Measurements from ENCODE around the gene ECHS1.
"Not testable (repeated sequence)": the region's sequence is repeated elsewhere in the genome, so short reads cannot be mapped to it uniquely, and the experiment has no call there.

The ECHS1 gene

DNA sequence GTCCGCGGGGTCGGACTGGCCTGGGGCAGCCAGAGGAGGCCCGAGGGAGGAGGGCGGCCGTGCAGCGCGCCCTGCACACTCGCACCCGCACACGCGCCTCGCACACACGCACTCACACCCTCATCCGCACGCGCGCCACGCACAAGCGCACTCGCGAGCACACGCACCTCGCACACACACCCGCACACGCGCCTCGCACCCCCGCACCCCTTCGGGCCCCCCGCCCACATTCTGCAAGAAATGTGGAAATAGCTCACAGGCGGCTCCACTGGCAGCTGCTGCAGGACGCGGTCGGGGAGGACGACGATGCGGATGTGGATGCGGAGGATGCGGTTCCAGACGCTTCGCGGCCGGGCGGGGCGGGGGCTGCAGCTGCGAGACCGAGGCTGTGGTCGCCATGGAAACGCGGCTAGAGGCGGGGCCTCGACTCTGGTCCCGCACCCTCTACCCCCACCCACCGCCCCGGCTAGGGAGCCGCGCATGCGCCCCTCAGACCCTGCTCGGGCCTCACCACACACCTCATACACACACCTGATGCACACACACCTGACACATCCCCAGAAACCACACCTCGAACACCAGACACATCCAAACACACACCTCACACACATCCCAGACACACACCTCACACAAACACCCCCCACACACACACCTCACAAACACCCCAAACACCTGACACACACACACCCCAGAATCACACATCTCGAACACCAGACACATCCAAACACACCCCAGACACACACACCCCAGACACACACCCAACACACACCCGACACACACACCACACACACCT, 36.4 kb downstream of the ECHS1 start, which contains the start of gene CALY:
CALY (minus strand) TSS at position 320 of the 793 bp plus-strand sequence. CDS start 7,907 bp downstream, outside the sequence.
- DNase-seq, result peak; percentile 69 to 74

DNA sequence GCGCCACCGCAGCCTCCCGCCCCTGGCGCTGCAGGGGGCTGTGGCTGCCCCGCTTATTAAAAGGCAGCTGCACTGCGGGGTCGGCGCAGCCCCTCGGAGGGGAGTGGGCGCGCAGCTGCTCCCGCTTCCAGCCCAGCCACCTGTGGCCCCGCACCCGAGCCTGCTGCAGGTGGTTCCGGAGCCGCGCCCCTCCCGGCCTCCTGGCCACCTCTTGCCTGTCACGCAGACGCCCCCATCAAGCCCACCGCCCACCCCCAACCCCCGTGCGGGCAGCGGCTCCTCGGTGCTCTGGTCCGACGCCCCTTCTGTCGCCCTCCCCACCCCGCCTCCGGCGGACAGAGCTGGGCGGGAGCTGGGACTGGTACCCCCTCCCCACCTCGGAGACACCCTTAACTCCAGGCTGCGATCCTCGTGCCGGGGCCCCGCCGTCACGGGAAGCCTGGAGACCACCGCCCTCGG, 37.0 kb downstream of the ECHS1 start:
- no peak for DNase-seq

DNA sequence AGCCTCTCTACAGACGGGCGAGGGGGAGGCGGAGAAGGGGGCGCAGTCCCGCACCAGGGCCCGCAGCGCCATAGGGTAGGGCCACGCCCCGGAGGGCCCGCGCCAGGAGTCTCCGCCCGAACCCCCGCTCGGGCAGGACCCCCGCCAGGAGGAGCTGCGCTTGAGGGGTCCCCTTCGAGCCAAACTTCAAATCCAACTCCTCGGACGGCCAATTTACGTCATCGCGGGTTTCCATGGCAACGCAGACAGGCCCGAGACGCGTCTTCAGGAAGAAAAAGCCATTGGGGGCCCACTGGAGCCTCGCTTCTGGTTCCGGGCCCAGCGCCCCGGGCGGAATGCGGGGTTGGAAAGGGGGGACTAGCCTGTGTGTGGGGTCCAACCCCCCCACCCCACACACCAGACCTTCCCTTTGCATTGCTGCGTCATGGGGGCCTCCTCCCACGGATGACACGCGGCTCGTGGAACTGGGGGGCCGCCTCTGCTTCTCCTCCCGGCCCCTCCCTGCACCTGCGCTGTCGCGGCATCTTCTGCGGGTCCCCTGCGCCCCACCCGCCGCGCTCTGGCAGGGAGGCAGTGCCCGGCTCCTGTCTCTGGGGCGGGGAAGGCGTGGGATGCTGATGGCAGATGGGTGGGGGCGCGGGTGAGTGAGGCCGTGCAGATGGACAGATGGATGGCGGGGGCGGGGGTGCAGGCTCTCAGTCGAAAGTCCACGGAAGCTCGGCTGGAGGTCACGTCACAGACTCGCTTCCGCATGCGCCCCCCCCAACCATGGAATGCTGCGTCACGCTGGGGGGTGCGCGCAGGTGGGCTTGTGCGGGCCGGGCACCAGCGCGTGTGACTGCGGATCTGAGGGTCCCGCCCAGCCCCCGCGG, 37.7 kb downstream of the ECHS1 start:
- peak; percentile 77 for DNase-seq

DNA sequence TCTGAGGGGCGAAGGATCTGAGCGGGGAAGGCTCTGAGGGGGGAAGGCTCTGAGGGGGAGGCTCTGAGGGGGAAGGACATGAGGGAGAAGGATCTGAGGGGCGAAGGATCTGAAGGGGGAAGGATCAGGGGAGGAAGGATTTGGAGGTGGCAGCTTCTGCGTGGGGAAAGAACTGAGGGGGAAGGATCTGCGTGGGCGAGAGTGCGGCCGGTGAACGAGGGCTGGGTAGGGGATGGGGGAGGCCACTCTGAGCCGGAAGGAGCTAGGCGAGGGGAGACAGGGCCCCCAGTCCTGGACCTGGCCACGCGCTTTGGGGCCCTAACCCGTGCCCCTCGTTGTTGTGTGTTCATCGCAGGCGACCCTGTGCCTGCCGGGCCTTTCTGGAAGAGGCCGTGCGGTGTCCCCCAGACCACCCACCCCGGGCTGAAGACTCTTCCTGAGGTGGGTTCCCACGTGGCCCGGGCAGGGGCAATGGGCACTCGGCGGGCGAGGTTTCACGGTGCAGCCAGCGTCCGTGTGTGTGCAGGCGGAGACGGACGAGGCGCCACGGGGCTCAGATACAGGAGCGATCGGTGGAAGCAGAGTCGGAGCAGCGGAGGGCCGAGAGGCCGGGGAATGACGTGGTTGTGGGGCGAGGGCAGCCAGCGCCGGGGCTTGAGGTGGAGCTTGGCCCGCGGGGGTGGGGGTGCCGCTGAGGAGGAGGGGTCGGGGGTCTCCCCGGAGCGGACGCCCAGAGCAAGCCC, 38.5 kb downstream of the ECHS1 start:
- peak in 1 of 2 donors; percentile 49 for DNase-seq

DNA sequence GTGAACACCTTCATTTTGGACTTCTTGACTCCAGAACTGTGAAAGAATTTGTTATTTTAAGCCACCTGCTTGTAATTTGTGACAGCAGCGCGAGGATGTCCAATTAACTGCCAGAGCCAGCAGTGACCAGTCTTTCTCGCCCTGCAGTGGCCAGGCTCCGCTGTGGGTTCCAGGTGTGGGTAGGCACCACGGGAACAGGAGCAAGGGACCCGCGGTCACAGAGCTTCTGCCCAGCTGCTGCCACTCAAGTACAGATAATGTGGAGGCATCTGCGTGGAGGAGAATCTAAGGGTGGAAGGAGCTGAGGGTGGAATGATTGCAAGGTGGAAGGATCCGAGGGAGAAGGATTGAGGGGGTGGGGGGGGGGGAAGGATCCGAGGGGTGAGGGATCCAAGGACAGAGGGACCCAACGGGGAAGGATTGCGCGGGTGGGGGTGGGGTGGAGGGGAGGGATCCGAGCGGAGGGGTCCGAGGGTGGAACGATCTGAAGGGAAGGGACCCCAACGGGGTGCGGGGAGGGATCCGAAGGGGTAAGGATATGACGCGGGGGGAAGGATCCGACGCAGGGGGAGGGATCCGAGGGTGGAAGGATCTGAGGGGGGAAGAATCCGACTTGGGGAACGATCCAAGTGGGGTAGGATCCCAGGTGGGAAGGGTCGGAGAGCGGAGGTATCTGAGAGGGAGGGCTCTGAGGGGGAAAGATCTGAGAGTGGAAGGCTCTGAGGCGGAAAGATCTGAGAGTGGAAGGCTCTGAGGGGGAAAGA, 40.0 kb downstream of the ECHS1 start:
- no peak for DNase-seq

DNA sequence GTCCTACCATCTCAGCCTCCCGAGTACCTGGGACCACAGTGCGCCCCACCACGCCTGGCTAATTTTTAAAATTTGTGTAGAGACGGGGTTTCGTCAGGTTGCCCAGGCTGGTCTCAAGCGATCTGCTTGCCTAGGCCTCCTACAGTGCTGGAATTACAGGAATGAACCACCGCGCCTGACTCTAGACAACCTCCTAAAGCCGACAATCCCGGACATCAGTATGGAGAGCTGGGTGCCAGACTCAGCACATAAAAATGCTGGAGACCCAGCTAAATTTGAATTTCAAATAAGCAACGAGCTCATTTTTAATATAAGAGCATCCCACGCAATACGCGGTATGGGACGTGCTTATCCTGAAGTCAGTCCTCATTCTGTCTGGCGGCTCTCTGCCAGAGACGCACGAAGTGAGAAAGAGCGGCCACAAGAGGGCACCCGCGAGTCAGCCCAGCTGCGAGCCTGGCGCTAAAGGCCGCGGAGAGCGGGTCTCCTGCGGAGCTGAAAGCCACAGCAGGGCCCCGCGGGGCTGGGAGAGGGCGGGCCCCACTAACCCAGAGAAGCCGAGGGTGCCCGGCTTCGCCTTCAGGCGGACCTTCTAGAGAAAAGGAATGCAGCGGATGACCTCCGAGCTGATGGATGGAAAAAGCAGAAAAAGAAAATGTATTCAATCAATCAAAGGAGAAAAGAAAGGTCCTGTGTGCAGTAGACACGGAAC, 43.5 kb downstream of the ECHS1 start:
- DNase-seq, result peak; percentile 91 to 94

DNA sequence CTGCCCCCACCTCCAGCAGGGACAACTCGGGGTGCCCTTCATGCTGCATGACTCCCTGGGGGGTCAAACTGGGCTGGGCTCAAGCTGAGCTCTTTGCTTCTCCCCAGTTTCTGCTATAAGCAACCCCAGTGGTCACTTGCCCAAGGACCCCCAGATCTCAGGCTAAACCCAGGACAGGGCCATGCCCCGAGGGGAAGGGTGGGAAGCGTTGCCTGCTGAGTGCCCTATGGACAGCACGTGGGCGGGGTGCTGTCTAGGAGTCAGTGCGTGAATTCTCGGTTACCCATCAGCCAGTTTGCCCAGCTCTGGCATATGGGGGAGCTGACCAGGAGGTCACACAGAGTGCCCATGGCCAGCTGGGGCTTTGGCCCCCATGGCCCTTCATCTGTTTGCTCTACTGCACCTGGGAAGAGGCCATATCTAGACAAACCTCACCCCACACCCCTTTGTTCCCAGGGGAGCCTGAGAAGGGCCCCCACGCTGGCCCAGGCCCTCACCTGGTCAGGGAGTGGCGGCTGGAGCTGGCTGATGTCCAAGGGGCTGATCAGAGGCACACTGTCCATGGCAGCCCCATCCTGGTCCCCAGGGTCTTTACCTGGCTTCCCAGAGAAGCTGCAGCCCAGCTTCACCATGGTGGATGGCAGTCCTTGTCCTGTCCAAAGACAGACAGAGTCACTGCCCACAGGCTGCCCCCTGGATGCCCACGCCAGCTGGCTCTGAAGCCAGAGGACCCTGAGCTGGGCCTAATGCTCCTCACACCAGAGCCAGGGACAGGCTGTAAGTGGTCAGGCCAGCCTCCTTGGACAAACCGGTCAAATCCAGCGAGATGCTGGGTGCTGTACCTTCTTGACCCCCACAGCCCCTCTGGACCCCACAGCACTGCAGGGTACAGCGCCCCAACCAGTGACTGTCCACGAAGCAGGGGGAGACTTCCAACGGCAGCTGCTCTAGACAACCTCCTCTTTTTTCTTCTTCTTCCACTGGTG, 44.5 kb downstream of the ECHS1 start:
- DNase-seq, result no peak

DNA sequence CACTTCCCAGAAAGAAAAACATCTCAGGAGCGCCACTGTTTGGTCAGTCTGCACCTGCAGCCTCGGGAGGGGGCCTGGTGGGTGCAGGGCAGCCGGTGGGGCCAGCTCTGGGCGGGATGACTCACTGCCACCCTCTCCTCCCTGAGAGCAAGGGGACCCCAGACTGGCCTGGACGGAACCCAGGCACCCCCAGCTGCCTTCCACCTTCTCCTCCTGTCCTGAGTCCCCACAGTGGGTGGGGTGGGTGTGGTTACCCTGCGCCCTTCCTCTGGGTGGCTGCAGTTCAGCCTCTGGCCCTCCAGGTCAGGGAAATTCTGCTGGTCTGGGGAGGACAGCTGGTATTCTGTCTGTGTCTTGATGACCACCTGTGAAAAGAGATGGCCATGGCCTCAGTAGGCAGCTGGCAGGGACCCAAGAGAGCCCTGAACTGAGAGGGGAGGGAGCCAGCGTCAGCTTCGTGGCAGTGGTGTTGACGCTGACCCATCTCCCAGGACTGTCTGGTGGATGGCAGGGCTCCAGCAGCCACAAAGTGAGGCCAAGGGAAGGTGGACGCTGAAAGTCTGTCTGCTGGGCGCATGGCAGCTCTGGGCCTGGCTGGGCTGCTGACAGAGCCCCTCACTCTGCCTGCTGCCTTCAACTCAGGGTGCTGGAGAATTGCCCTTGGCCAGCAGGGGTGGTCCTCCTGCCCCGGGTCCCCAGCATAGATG, 45.4 kb downstream of the ECHS1 start:
- DNase-seq, result no peak

DNA sequence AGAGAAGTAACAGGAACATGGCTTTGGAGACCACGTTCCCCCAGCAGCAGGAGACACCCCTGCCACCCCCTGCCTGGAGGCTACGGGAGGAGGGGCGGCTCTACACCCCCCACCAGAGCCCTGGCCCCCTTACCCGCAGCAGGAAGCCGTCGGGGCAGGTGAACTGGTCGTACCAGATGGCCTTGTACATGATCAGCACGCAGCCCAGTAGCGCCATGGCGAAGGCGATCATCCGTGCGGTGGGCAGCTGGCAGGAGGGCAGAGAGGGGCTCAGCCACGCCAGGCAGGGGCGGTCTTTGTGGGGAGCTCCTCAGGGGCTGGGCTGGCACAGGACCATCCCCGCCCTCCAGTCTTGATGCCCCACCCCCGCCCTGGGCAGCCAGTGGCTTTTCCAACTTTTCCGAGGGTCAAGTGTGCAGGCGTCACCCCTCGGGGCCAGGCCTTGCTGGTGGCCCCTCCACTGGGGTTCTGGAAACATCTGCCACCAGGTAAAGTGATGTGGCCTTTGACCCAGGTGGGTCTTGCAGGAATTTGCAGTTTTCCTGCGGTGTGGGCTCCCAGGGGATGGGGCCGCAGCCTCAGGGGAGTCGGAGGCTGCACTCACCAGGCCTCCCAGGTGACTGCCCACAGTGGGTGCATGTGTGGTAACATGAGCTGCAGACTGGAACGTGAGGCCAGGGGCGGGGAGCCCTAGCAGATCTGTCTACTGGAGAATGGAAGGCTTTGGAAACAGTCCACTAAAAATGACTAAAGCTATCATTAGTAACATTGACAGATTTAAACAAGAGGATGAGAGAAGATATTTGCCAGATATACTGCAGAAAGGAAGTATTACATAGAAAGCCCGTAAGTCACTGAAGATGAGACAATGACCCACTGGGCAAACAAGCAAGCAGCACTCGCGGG, 46.2 kb downstream of the ECHS1 start:
- DNase-seq, result no peak

DNA sequence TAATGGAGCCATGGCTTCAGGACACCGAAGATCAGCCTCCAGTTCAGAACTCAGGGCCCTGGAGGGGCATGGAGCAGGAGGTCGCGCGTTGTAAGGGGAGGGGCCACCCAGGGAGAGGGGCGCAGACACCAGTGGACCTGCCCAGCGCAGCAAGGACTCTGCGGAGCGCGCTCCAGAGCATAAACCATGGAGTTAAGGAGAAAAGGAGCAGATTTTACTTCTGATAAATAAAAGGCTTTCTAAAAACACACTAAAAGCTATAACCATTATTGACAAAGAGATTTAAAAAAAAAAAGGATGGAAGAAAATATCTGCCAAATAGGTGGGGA, 47.0 kb downstream of the ECHS1 start:
- DNase-seq, result no peak

DNA sequence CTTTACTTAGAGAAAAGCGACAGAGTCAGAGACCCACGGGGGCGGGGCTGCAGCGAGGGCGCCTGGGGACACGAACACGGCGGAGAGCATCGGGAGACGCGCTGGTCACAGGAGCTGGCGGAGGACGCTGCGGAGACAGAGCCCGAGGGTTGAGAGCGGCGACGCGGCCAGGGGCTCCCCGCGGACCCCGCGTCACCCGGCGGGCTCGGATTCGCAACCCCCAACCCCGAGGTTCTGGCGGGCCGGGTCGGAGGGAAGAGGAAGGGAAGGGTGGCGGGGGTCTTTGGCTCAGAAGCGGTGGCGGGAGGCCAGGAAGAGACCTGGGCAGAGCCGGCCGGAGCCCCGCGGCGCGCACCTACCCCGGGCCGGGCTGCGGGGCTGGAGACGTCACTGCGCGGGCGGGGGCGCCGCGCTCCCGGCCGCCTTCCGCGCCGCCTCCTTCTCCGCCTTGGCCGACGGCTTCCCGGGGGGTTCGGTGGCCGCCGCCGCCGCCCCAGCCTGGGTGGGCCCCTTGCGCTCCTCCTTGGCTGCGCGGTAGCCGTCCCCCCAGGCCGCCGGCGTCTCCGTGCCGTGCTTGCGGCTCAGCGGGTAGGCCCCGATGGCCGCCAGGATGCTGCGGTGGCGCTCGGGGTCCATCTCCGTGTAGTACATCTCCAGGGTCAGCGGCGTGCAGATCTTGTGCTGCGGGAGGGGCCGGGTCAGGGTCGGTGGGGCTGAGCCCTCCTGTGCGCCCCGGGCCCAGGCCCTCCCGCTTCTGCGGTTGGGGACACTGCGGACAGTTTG, 47.5 kb downstream of the ECHS1 start:
- no peak for DNase-seq

DNA sequence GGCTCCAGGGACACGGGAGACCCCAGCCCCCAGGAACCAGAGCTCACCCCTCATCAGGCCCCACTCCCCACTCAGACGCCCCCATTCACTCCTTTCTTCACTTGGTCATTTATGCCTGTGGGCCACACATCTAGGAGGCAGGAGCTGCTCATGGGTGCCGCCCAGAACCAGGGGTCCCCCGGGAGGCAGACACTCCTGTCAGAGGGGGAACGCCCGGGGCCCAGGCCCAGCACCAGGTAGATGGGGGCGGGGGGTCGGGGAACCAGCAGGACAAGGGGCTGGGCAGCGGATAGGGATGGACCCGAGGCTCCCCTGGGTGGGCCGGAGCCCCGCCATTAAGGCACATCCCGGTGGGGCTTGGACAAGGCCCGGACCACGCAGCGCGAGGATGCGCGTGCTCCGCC, 48.3 kb downstream of the ECHS1 start:
- DNase-seq, result no peak

DNA sequence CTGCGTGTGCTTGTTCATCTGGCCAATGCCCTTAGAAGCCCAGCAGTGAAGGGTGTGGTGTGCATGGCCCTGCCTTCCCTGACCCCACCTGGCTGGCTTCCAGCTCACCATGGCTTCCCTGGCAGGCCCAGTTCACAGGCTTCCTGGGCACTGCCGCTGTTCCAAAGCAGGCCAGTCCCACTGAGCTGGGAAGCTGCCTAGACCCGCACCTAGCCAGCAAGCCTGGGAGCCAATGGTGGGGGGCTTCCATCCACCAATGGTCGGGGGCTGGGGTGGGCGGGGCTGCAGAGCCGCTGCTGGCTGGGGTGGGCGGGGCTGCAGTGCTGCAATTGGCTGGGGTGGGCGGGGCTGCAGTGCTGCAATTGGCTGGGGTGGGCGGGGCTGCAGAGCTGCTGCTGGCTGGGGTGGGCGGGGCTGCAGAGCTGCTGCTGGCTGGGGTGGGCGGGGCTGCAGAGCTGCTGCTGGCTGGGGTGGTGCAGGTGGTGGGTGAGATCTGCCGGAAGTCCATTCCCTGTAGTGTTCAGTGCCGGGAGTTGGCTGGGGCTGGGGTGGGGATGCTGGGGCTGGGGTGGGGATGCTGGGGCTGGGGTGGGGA, 48.9 kb downstream of the ECHS1 start:
- DNase-seq, result peak; percentile 57 to 72

DNA sequence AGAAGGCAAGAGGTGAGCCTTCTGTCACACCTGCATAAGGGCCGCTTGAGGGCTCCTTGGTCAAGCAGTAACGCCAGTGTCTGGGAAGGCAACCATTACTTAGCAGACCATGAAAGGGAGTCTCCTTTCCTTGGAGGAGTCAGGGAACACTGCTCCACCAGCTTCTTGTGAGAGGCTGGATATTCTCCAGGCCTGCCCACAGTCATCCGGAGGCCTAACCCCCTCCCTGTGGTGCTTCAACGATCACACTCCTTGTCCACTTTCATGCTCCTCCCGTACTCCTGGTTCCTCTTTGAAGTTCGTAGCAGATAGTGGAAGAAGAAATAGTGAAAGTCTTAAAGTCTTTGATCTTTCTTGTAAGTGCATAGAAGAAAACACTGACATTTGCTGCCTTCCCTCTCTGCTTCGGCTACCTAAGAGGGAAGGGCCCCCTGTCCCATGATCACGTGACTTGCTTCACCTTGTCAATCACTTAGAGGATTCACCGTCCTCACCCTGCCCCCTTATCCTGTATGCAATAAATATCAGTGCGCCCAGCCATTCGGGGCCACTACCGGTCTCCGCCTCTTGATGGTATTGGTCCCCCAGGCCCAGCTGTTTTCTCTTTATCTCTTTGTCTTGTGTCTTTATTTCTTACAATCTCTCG, 51.0 kb downstream of the ECHS1 start:
- not testable (repeated sequence) for DNase-seq

DNA sequence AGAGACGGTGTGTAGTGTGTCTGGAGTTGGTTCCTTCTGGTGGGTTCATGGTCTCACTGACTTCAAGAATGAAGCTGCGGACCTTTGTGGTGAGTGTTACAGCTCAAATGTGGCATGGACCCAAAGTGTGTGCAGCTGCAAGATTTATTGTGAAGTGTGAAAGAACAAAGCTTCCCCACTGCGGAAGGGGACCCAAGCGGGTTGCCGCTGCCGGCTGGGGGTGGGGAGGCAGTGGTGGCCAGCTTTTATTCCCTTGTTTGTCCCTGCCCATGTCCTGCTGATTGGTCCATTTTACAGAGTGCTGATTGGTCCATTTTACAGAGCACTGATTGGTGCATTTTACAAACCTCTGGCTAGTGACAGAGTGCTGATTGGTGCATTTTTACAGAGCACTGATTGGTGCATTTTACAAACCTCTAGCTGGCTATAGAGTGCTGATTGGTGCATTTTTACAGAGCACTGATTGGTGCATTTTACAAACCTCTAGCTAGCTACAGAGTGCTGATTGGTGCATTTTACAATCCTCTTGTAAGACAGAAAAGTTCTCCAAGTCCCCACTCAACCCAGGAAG, 52.2 kb downstream of the ECHS1 start:
- DNase-seq, result not testable (repeated sequence)

DNA sequence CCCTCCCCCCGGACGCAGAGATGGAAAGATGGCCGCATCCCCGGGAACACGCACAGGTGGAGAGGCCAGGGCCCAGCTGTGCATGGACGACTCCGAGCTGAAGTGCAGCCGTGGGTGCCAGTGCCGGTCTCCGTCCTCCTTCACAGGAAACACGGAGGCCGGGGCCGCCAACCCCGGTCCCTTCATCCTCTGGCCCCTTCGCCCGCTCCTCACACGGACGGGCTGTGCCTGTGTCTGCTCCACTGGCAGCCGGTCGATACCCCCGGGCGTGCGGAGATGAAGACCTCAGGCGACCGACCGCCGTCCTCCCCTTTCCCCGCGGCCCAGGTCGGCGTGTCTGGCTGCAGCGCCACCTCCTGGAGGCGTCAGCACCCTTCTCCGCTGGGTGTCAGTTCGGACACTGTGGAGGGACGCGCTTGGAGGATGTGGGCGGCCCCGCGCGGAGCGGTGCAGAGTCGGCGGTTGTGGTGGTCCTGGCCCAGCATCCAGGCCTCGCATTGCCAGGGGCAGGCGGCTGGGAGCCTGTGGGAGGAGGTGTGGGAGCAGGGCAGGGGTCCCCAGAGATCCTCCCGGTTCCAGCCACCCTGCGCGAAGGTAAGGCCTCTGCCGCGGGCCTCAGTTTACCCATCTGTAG, 54.5 kb downstream of the ECHS1 start:
- DNase-seq, result peak; percentile 73 to 78
